ENCODE results near the gene CUL5.

Gene CUL5

GRCh38 chr11:108147150-108147549 lies 138.5 kb downstream of the CUL5 start:
- no peak overlapping the region for H3K4me3 ChIP-seq (ENCODE audit: low read depth, low read length)
- TF ChIP-seq CTCF (IDR thresholded peaks at IDR 0.05; ENCODE audit: borderline replicate concordance, insufficient read depth, low read depth, low read length): no peak

GRCh38 chr11:108148556-108148955 lies 139.9 kb downstream of the CUL5 start:
- TF ChIP-seq CTCF (IDR thresholded peaks at IDR 0.05; ENCODE audit: borderline replicate concordance, insufficient read depth, low read depth, low read length): no peak
- H3K4me3 ChIP-seq (ENCODE audit: low read depth, low read length): no peak overlapping the region

- H3K4me3 ChIP-seq (ENCODE audit: low read depth, low read length): no peak overlapping the region
Measured at GRCh38 chr11:108154591-108154990, 145.9 kb downstream of the CUL5 start.

More at GRCh38 chr11:108154591-108154990, 145.9 kb downstream of the CUL5 start:
- no peak for TF ChIP-seq CTCF (IDR thresholded peaks at IDR 0.05; ENCODE audit: borderline replicate concordance, insufficient read depth, low read depth, low read length)
